BLaER1 (cell line): ENCODE data around the gene MED4.

Experiments used
- H3K27ac ChIP-seq: shearing (Covaris generic); formaldehyde crosslinking; 2 replicates; pipeline ENCODE4 v1.8.1; 2022
- H3K27me3 ChIP-seq: shearing (Covaris generic); formaldehyde crosslinking; 2 replicates; pipeline ENCODE4 v1.8.1; 2022
- H3K36me3 ChIP-seq: shearing (Covaris generic); formaldehyde crosslinking; 2 replicates; pipeline ENCODE4 v1.8.1; 2022
- H3K4me1 ChIP-seq: shearing (Covaris generic); formaldehyde crosslinking; 2 replicates; pipeline ENCODE4 v1.8.1; 2022
- H3K4me2 ChIP-seq: shearing (Covaris generic); formaldehyde crosslinking; 2 replicates; pipeline ENCODE4 v1.8.1; 2022
- H3K4me3 ChIP-seq: shearing (Covaris generic); formaldehyde crosslinking; 2 replicates; pipeline ENCODE4 v1.8.1; 2022
- H3K9ac ChIP-seq: shearing (Covaris generic); formaldehyde crosslinking; 2 replicates; pipeline ENCODE4 v1.8.1; 2022
- H3K9me3 ChIP-seq: shearing (Covaris generic); formaldehyde crosslinking; 2 replicates; pipeline ENCODE4 v1.8.1; 2022
- H4K20me1 ChIP-seq: shearing (Covaris generic); formaldehyde crosslinking; 2 replicates; pipeline ENCODE4 v1.8.1; 2022
- Cebpa-rat ChIP-seq: shearing (Covaris generic); IDR thresholded peaks from 2 replicates; pipeline ENCODE4 v1.8.1; 2022

The MED4 gene

GRCh38 chr13:48096670-48097069, 1.8 kb upstream of the MED4 start:
- H3K9me3 ChIP-seq = no peaks in the 10 kb centered on the region
- no peak overlapping the region for H3K27ac ChIP-seq
- TF ChIP-seq Cebpa-rat = no peak
- peaks cover 25% of the 10 kb centered on the region for H3K4me1 ChIP-seq
- no peaks in the 10 kb centered on the region for H3K27me3 ChIP-seq
- no peak overlapping the region for H3K9ac ChIP-seq
- no peak overlapping the region for H3K4me2 ChIP-seq
- H4K20me1 ChIP-seq = peaks cover 29% of the 10 kb centered on the region
- no peak overlapping the region for H3K4me3 ChIP-seq
- no peaks in the 10 kb centered on the region for H3K36me3 ChIP-seq

GRCh38 chr13:48094404-48094780, 512 bp downstream of the MED4 start:
- Histone ChIP-seq H3K36me3 (peaks cover 4% of the 10 kb centered on the region; the same call in 1 of the 2 replicates), H3K4me1 (peaks cover 28% of the 10 kb centered on the region), H3K4me3 (peak overlapping the region; percentile 95), H3K9ac (peak overlapping the region; percentile 99), H3K27ac (peak overlapping the region; percentile 97), H4K20me1 (peaks cover 52% of the 10 kb centered on the region), H3K4me2 (peak overlapping the region; percentile 91), H3K9me3 (no peaks in the 10 kb centered on the region), H3K27me3 (no peaks in the 10 kb centered on the region)
- TF ChIP-seq Cebpa-rat = no peak

- no peak for TF ChIP-seq Cebpa-rat
- Histone ChIP-seq H3K4me1 (peaks cover 28% of the 10 kb centered on the region), H3K4me2 (peak overlapping the region; percentile 91), H3K9me3 (no peaks in the 10 kb centered on the region), H3K9ac (peak overlapping the region; percentile 99; the same call in 1 of the 2 replicates), H3K27ac (peak overlapping the region; percentile 97; the same call in 1 of the 2 replicates), H3K27me3 (no peaks in the 10 kb centered on the region), H4K20me1 (peaks cover 60% of the 10 kb centered on the region), H3K4me3 (peak overlapping the region; percentile 95), H3K36me3 (peaks cover 8% of the 10 kb centered on the region; the same call in 1 of the 2 replicates)
These were observed 1.3 kb downstream of the MED4 start for GRCh38 chr13:48093588-48093987.

GRCh38 chr13:48086272-48086671, 8.6 kb downstream of the MED4 start:
- Histone ChIP-seq H3K9me3 (no peaks in the 10 kb centered on the region), H3K4me2 (no peak overlapping the region), H4K20me1 (peaks cover 71% of the 10 kb centered on the region), H3K4me3 (no peak overlapping the region), H3K36me3 (peaks cover 73% of the 10 kb centered on the region), H3K4me1 (no peaks in the 10 kb centered on the region), H3K9ac (no peak overlapping the region), H3K27ac (no peak overlapping the region), H3K27me3 (no peaks in the 10 kb centered on the region)
- no peak for TF ChIP-seq Cebpa-rat

- Histone ChIP-seq H3K4me3 (no peak overlapping the region), H4K20me1 (peaks cover 26% of the 10 kb centered on the region), H3K9ac (no peak overlapping the region), H3K9me3 (no peaks in the 10 kb centered on the region), H3K4me1 (peaks cover 6% of the 10 kb centered on the region; the same call in 1 of the 2 replicates), H3K27me3 (no peaks in the 10 kb centered on the region), H3K4me2 (no peak overlapping the region), H3K36me3 (peaks cover 93% of the 10 kb centered on the region), H3K27ac (no peak overlapping the region)
- TF ChIP-seq Cebpa-rat = no peak
These were observed 13.2 kb downstream of the MED4 start for GRCh38 chr13:48081739-48082138.

GRCh38 chr13:48078251-48078656, 16.6 kb downstream of the MED4 start:
- Histone ChIP-seq H3K4me3 (no peak overlapping the region), H3K36me3 (peaks cover 94% of the 10 kb centered on the region), H3K4me1 (peaks cover 18% of the 10 kb centered on the region; the same call in 1 of the 2 replicates), H4K20me1 (no peaks in the 10 kb centered on the region; the same call in 1 of the 2 replicates), H3K27ac (no peak overlapping the region), H3K9ac (no peak overlapping the region), H3K4me2 (peak overlapping the region; percentile 20; the same call in 1 of the 2 replicates), H3K9me3 (peaks cover 22% of the 10 kb centered on the region), H3K27me3 (no peaks in the 10 kb centered on the region)
- TF ChIP-seq Cebpa-rat = no peak

- peaks cover 28% of the 10 kb centered on the region for H3K4me1 ChIP-seq
- H3K27ac ChIP-seq = peak overlapping the region; percentile 74
- H3K4me3 ChIP-seq = no peak overlapping the region
- peaks cover 64% of the 10 kb centered on the region for H3K9me3 ChIP-seq
- no peaks in the 10 kb centered on the region for H3K27me3 ChIP-seq
- peak overlapping the region; percentile 39 for H3K4me2 ChIP-seq
- no peak overlapping the region for H3K9ac ChIP-seq
- H4K20me1 ChIP-seq = no peaks in the 10 kb centered on the region
- H3K36me3 ChIP-seq = peaks cover 97% of the 10 kb centered on the region
- TF ChIP-seq Cebpa-rat = no peak
These were observed 20.9 kb downstream of the MED4 start for GRCh38 chr13:48074006-48074405.

GRCh38 chr13:48072787-48073186, 22.1 kb downstream of the MED4 start:
- Histone ChIP-seq H3K4me2 (peak overlapping the region; percentile 3), H3K36me3 (peaks cover 97% of the 10 kb centered on the region), H3K9ac (no peak overlapping the region), H3K27ac (peak overlapping the region; percentile 74), H3K27me3 (no peaks in the 10 kb centered on the region), H3K9me3 (peaks cover 76% of the 10 kb centered on the region), H4K20me1 (no peaks in the 10 kb centered on the region), H3K4me1 (peaks cover 23% of the 10 kb centered on the region), H3K4me3 (peak overlapping the region; percentile 18; the same call in 1 of the 2 replicates)
- no peak for TF ChIP-seq Cebpa-rat

- Histone ChIP-seq H3K9me3 (peaks cover 81% of the 10 kb centered on the region), H4K20me1 (no peaks in the 10 kb centered on the region), H3K4me3 (peak overlapping the region; percentile 18; the same call in 1 of the 2 replicates), H3K9ac (no peak overlapping the region), H3K27me3 (no peaks in the 10 kb centered on the region), H3K27ac (peak overlapping the region; percentile 74), H3K36me3 (peaks cover 99% of the 10 kb centered on the region), H3K4me1 (peaks cover 23% of the 10 kb centered on the region), H3K4me2 (peak overlapping the region; percentile 3)
- TF ChIP-seq Cebpa-rat = no peak
These were observed 22.6 kb downstream of the MED4 start for GRCh38 chr13:48072304-48072703.

- TF ChIP-seq Cebpa-rat = no peak
- Histone ChIP-seq H3K9ac (no peak overlapping the region), H3K36me3 (peaks cover 99% of the 10 kb centered on the region), H3K4me2 (no peak overlapping the region), H3K4me3 (peak overlapping the region; percentile 10; the same call in 1 of the 2 replicates), H3K9me3 (peaks cover 95% of the 10 kb centered on the region), H4K20me1 (no peaks in the 10 kb centered on the region), H3K27ac (no peak overlapping the region; the same call in 1 of the 2 replicates), H3K4me1 (peaks cover 35% of the 10 kb centered on the region), H3K27me3 (no peaks in the 10 kb centered on the region)
These were observed 24.0 kb downstream of the MED4 start for GRCh38 chr13:48070942-48071341.
